ENCODE measurements around the gene EPHB1.

Gene EPHB1

DNA sequence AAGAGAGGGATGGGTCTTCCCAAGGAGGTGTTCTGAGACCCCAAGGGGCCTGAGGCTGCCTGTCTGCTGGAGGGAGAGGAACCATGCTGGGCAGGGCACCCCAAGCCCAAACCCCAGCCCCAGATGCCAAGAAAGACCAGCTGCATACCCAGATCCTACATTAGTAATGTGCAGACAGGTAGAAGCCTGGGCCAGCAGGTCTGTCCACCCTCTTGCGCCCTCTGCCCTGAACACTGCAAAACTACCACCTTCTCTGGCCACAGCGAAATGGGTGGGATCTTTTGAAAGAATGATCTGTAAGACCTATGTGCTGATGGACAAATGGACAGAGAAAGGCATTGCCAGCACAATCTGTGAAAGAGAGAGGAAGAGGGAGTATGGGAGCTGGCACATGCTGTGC, 283.2 kb downstream of the EPHB1 start:
- no peak for TF ChIP-seq CTCF (IDR thresholded peaks at IDR 0.05; ENCODE audit: borderline replicate concordance, control extremely low read depth, extremely low read depth, insufficient read depth, missing control alignments)
- no peak for DNase-seq (ENCODE audit: low spot score)
- in situ Hi-C loops (cut with MboI; ENCODE audit: low sequenced_read_pairs, unreplicated experiment) = no loop called here

DNA sequence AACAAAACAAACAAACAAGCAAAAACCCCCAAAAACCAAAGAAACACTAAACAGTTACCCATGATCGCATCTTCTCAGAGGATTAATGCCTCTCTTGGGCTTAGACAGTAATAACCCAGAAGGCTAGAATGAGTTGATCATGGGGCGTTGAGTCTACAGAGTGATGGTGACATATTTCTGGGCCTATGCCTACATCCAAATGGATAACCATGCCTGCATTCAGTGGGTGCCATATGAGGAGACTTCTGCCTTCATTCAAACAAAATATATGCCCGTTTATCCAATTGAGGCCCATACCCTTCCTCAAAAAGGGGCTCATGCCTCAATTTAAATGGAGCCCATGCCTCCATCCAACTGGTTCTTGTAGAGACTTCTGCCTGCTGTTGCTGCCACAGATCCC, 284.0 kb downstream of the EPHB1 start:
- DNase-seq (ENCODE audit: low spot score) = no peak
- TF ChIP-seq CTCF (IDR thresholded peaks at IDR 0.05; ENCODE audit: borderline replicate concordance, control extremely low read depth, extremely low read depth, insufficient read depth, missing control alignments) = no peak
- in situ Hi-C loops (cut with MboI; ENCODE audit: low sequenced_read_pairs, unreplicated experiment) = no loop called here

GRCh38 chr3:135081451-135081850, 286.4 kb downstream of the EPHB1 start:
- no peak for DNase-seq (ENCODE audit: low spot score)
- in situ Hi-C loops (cut with MboI; ENCODE audit: low sequenced_read_pairs, unreplicated experiment) = no loop called here
- no peak for TF ChIP-seq CTCF (IDR thresholded peaks at IDR 0.05; ENCODE audit: borderline replicate concordance, control extremely low read depth, extremely low read depth, insufficient read depth, missing control alignments)

GRCh38 chr3:135081856-135082434, 286.9 kb downstream of the EPHB1 start:
- no peak for TF ChIP-seq CTCF (IDR thresholded peaks at IDR 0.05; ENCODE audit: borderline replicate concordance, control extremely low read depth, extremely low read depth, insufficient read depth, missing control alignments)
- in situ Hi-C loops (cut with MboI; ENCODE audit: low sequenced_read_pairs, unreplicated experiment) = no loop called here
- no peak for DNase-seq (ENCODE audit: low spot score)

- in situ Hi-C loops (cut with MboI; ENCODE audit: low sequenced_read_pairs, unreplicated experiment) = no loop called here
- no peak for DNase-seq (ENCODE audit: low spot score)
- no peak for TF ChIP-seq CTCF (IDR thresholded peaks at IDR 0.05; ENCODE audit: borderline replicate concordance, control extremely low read depth, extremely low read depth, insufficient read depth, missing control alignments)
Measured at GRCh38 chr3:135082706-135083105, 287.6 kb downstream of the EPHB1 start.

GRCh38 chr3:135083179-135083578, 288.1 kb downstream of the EPHB1 start:
- in situ Hi-C loops (cut with MboI; ENCODE audit: low sequenced_read_pairs, unreplicated experiment) = no loop called here
- no peak for DNase-seq (ENCODE audit: low spot score)
- TF ChIP-seq CTCF (IDR thresholded peaks at IDR 0.05; ENCODE audit: borderline replicate concordance, control extremely low read depth, extremely low read depth, insufficient read depth, missing control alignments) = no peak

- DNase-seq (ENCODE audit: low spot score) = no peak
- in situ Hi-C loops (cut with MboI; ENCODE audit: low sequenced_read_pairs, unreplicated experiment) = no loop called here
- no peak for TF ChIP-seq CTCF (IDR thresholded peaks at IDR 0.05; ENCODE audit: borderline replicate concordance, control extremely low read depth, extremely low read depth, insufficient read depth, missing control alignments)
Measured at GRCh38 chr3:135083756-135084155, 288.7 kb downstream of the EPHB1 start.

Measured in GM13976 (cell line).